ENCODE results near the gene MUC22.

GRCh38 chr6:31083742-31084354 is 73.6 kb downstream of the MUC22 start:
- TF ChIP-seq EZH2 (IDR thresholded peaks at IDR 0.05; ENCODE audit: low read length, unreplicated experiment) (no peak), CTCF (conservative IDR thresholded peaks at IDR 0.05; ENCODE audit: low read depth, low read length) (peak; percentile 42)
